Nucleus accumbens (tissue), 56 donors: Measurements from ENCODE around the gene ADAM33.

Source experiments
- DNase-seq, 56 donors: peaks; one replicate each; lab custom pipeline; 2025; lab: John Stamatoyannopoulos, UW

ADAM33 gene, protein sequence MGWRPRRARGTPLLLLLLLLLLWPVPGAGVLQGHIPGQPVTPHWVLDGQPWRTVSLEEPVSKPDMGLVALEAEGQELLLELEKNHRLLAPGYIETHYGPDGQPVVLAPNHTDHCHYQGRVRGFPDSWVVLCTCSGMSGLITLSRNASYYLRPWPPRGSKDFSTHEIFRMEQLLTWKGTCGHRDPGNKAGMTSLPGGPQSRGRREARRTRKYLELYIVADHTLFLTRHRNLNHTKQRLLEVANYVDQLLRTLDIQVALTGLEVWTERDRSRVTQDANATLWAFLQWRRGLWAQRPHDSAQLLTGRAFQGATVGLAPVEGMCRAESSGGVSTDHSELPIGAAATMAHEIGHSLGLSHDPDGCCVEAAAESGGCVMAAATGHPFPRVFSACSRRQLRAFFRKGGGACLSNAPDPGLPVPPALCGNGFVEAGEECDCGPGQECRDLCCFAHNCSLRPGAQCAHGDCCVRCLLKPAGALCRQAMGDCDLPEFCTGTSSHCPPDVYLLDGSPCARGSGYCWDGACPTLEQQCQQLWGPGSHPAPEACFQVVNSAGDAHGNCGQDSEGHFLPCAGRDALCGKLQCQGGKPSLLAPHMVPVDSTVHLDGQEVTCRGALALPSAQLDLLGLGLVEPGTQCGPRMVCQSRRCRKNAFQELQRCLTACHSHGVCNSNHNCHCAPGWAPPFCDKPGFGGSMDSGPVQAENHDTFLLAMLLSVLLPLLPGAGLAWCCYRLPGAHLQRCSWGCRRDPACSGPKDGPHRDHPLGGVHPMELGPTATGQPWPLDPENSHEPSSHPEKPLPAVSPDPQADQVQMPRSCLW

DNA sequence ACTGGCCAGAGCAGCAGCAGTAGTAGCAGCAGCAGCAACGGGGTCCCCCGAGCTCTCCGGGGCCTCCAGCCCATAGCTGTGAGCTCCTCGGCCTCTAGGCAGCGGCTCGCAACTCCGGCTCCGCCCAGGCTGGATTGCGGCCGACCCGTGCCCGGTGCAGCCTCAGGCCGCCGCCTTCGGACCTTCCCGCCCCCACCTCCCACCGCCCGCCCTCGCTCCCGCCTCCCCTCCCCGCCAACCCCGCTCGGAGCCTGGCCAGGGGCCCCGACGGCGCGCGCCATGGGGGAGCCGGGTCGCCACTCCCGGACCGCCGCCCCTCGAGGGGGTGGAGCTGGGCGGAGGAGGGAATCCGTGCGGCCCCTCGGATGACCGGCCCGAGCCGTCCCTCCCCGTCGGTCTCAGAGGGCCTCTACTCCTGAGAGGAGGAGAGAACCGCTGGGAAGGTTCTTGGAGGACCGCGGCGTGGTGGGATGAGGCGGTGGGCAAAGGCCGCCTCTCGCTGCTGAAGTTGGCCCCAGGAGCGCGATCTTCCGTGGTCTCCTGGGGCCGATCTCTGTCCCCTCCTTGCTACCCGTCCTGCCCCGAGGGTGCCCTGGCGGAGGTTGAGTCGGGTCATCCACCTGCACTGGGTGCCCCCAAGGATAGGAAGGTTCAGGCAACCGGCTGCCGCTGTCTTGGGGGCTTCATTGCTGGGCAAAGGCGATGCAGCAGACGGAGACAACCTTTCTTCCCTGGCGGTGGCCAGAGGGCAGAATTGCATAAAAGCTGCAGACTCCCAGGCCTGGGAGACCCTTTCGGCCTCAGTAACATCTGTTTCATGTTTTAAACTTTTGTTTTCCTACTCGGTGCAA lies at the start of gene ADAM33:
TSS of gene ADAM33 (minus strand) at position 80 of the 851 bp plus-strand sequence. CDS start at position 74, 6 bp downstream.
- DNase-seq: peak in 2 of 56 donors; percentile 16 to 52

GRCh38 chr20:3730803-3731672 lies 49.2 kb upstream of the ADAM33 start:
- DNase-seq: no peak

DNA sequence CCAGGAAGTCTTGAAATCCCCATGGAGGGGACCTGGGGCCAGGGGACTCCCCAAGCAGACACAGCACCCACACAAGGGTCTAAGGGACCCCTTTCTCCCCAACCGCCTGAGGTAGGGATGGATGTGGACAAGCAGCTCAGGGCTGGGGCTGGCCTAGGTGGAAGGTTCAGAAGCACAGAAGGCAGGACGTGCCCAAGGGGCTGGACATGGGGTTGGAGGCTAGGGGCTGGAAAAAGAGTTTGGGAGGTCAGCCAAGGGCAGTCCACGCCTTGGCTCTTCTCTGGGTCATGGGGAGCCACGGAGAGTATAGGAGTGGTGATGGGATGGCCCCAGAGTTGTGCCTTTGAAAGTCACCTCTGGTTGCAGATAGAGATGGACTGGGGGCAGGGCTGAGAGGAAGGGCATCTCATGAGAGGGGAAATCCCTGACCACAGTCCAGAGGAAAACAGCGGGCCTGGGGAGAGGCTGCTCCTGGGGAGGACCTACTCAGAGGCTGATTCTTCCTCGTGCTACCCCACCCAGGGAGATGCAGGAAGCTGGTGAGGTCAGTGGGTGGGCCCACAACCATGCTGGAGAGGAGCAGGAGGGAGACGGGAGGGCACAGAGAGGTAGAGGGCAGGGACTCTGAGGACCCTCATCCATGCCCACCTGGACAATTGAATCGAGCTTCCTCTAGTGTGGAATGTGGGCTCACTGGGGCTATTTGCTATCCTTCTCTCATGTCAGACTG lies 48.2 kb upstream of the ADAM33 start:
- DNase-seq: no peak

- DNase-seq: no peak
Measured at GRCh38 chr20:3729378-3729777, 47.6 kb upstream of the ADAM33 start.

DNA sequence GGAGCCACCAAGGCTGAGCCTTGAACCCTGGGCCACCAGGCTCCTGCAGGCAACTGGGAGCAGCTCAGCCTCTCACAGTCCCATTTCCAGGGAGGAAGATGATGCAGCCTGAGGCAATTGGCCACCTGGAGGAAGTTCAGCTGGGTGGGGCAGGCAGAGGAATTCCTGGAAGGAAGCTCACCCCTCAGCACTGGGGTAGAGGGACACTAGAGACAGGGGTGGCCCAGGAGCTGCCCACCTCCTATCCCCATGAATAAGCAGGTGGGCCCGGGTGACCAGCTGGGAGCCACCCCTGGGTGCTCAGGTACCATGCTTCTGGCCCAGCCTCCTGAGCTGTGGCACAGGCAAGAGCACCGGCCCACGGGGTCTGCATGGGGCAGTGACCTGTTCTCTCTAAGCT lies 47.1 kb upstream of the ADAM33 start:
- DNase-seq: no peak

- DNase-seq: no peak
Measured at GRCh38 chr20:3728354-3728753, 46.5 kb upstream of the ADAM33 start.

DNA sequence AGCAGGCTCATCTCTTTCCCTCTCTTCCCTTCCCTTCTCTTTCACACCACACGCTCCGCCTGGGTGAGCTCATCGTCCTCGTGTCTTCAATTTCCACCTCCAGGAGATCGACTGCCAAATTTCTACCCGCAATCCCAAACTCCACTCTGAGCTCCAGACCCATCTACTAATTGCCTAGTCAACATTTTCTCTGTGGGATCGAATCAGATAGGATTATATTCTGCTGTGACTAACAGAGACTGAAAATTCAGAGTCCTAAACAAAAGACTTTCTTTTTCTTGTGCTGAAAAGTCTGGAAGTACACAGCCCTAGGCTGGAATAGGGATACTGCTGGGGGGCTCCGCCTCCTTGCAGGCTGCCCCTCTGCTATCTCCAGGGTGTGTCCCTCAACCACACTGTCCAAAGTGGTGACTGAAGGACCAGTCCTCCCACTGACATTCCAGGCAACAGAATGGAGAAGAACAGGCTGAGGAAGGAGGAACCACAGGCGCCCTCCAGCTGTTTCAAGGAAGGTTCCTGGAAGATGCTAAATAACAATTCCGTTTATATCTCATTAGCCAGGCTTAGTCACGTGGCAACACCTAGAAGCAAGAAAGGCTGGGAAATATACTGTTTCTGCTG lies 45.7 kb upstream of the ADAM33 start:
- peak in 3 of 56 donors; percentile 12 to 24 (median 17) for DNase-seq

DNA sequence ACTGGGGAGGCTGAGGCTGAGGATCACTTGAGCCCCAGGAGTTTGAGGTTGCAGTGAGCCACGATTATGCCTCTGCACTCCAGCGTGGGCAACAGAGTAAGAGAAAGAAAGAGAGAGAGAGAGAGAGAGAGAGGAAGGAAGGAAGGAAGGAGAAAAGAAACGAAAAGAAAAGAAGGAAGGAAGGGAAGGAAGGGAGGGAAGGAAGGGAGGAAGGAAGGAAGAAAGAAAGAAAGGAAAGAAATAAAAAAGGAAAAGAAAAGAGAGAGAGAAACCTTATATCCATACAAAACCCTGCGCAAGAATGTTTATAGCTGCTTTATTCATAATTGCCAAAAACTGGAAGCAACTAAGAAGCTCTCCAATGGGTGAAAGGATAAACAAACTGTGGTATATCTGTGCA lies 42.5 kb upstream of the ADAM33 start:
- DNase-seq: no peak

DNA sequence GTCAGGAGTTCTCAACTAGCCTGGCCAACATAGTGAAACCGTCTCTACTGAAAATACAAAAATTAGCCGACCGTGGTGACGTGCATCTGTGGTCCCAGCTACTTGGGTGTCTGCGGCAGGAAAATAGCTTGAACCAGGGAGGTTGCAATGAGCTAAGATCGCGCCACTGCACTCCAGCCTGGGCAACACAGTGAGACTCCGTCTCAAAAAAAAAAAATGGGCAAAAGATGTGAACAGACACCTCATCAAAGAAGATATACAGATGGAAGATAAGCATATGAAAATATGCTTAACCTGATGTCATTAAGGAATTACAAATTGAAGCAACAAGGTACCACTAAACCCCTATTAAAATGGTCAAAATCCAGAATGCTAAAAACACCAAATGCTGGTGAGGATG lies 41.5 kb upstream of the ADAM33 start:
- DNase-seq: no peak

DNA sequence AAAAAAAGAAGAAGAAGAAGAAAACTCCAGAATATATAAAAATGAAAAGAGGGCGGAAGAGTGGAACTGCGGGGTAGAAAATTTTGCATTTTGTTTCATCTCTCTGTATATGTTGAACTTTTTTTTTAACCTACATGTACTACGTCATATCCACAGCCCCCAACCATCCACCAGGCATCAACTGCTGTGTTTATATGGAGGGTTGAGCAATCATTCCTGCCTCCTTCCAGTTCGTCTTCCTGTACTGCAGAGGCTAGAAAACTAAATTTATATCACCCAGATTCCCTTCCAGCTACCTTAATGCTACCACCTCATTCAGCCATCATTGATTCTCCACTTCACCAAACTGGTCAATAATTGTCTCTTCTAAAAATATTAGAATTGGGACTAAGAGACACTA lies 40.1 kb upstream of the ADAM33 start:
- DNase-seq: no peak

DNA sequence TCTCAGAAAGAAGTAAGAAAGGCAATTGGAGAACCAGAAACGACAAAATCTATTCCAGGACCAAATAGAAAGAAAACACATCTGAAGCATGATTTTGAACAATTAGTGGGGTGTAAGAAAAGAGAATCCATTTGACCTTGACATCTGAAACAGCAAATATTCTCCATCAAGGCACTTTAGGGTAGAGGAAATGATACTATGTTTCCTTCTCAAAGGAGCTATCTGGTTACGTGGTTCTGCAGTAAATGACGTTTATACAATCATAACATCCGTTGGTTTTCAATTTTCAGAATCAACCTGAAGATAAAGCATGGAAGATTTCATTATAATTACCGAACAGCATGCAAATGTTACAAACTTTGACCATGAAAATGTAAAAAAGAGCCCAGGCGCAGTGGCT lies 38.8 kb upstream of the ADAM33 start:
- no peak for DNase-seq

GRCh38 chr20:3720068-3720467 lies 38.3 kb upstream of the ADAM33 start:
- no peak for DNase-seq

DNA sequence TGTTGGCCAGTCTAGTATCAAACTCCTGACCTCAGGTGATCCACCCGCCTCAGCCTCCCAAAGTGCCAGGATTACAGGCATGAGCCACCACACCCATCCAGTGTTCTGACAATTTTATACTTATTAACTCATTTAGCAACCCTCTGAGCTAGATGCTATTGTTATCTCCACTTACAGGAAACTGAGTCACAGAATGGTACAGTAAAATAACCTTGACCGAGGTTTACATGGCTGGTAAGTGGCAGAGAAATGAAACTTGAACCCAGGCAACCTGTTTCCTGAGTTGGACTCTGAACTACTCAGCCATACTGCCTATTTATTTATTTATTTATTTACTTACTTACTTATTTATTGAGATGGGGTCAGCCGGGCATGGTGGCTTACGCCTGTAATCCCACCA lies 37.2 kb upstream of the ADAM33 start:
- DNase-seq: no peak

- peak in 5 of 56 donors; percentile 14 to 32 (median 20) for DNase-seq
Measured at GRCh38 chr20:3716195-3716834, 34.5 kb upstream of the ADAM33 start.

- peak in 1 of 56 donors; percentile 10 for DNase-seq
Measured at GRCh38 chr20:3714092-3714491, 32.3 kb upstream of the ADAM33 start.

- DNase-seq: peak in 14 of 56 donors; percentile 5 to 47 (median 15)
Measured at GRCh38 chr20:3712279-3712873, 30.6 kb upstream of the ADAM33 start, which contains the start of gene SIGLEC1. TSS of gene SIGLEC1 (minus strand) at chr20:3712600. CDS start at chr20:3707128, 5,472 bp downstream.

GRCh38 chr20:3711484-3711941 lies 29.7 kb upstream of the ADAM33 start:
- DNase-seq: no peak
